ENCODE results near the gene SDF4.

SDF4 gene

GRCh38 chr1:1221887-1222574, 9.8 kb downstream of the SDF4 start:
- Histone ChIP-seq H3K36me3 (ENCODE audit: control insufficient read depth, insufficient read depth, low read length) (peaks cover 26% of the 10 kb centered on the region), H3K9me3 (ENCODE audit: control insufficient read depth, insufficient read depth, low read length) (no peaks in the 10 kb centered on the region), H3K4me1 (ENCODE audit: control insufficient read depth, insufficient read depth, low read length) (no peaks in the 10 kb centered on the region), H3K9ac (ENCODE audit: low read depth, low read length) (no peak overlapping the region), H3K4me3 (ENCODE audit: low read depth, low read length) (no peak overlapping the region), H3K27me3 (ENCODE audit: control insufficient read depth, insufficient read depth, low read length) (no peaks in the 10 kb centered on the region)

- Histone ChIP-seq H3K9me3 (ENCODE audit: control insufficient read depth, insufficient read depth, low read length) (no peaks in the 10 kb centered on the region), H3K4me1 (ENCODE audit: control insufficient read depth, insufficient read depth, low read length) (no peaks in the 10 kb centered on the region), H3K9ac (ENCODE audit: low read depth, low read length) (no peak overlapping the region), H3K27me3 (ENCODE audit: control insufficient read depth, insufficient read depth, low read length) (no peaks in the 10 kb centered on the region), H3K4me3 (ENCODE audit: low read depth, low read length) (no peak overlapping the region), H3K36me3 (ENCODE audit: control insufficient read depth, insufficient read depth, low read length) (peaks cover 30% of the 10 kb centered on the region)
Observed at GRCh38 chr1:1220197-1220596, 11.6 kb downstream of the SDF4 start.

GRCh38 chr1:1219341-1219740, 12.5 kb downstream of the SDF4 start:
- Histone ChIP-seq H3K4me3 (ENCODE audit: low read depth, low read length) (no peak overlapping the region), H3K4me1 (ENCODE audit: control insufficient read depth, insufficient read depth, low read length) (no peaks in the 10 kb centered on the region), H3K9me3 (ENCODE audit: control insufficient read depth, insufficient read depth, low read length) (no peaks in the 10 kb centered on the region), H3K9ac (ENCODE audit: low read depth, low read length) (no peak overlapping the region), H3K36me3 (ENCODE audit: control insufficient read depth, insufficient read depth, low read length) (peaks cover 30% of the 10 kb centered on the region), H3K27me3 (ENCODE audit: control insufficient read depth, insufficient read depth, low read length) (no peaks in the 10 kb centered on the region)

GRCh38 chr1:1218524-1219200, 13.1 kb downstream of the SDF4 start:
- no peak overlapping the region for H3K4me3 ChIP-seq (ENCODE audit: low read depth, low read length)
- H3K9me3 ChIP-seq (ENCODE audit: control insufficient read depth, insufficient read depth, low read length): no peaks in the 10 kb centered on the region
- peaks cover 30% of the 10 kb centered on the region for H3K36me3 ChIP-seq (ENCODE audit: control insufficient read depth, insufficient read depth, low read length)
- no peak overlapping the region for H3K9ac ChIP-seq (ENCODE audit: low read depth, low read length)
- H3K4me1 ChIP-seq (ENCODE audit: control insufficient read depth, insufficient read depth, low read length): no peaks in the 10 kb centered on the region
- H3K27me3 ChIP-seq (ENCODE audit: control insufficient read depth, insufficient read depth, low read length): no peaks in the 10 kb centered on the region

GRCh38 chr1:1217621-1218523, 13.9 kb downstream of the SDF4 start:
- Histone ChIP-seq H3K9ac (ENCODE audit: low read depth, low read length) (no peak overlapping the region), H3K4me1 (ENCODE audit: control insufficient read depth, insufficient read depth, low read length) (no peaks in the 10 kb centered on the region), H3K36me3 (ENCODE audit: control insufficient read depth, insufficient read depth, low read length) (peaks cover 25% of the 10 kb centered on the region), H3K9me3 (ENCODE audit: control insufficient read depth, insufficient read depth, low read length) (no peaks in the 10 kb centered on the region), H3K27me3 (ENCODE audit: control insufficient read depth, insufficient read depth, low read length) (no peaks in the 10 kb centered on the region), H3K4me3 (ENCODE audit: low read depth, low read length) (no peak overlapping the region)

GRCh38 chr1:1216770-1217620, 14.8 kb downstream of the SDF4 start:
- Histone ChIP-seq H3K4me1 (ENCODE audit: control insufficient read depth, insufficient read depth, low read length) (no peaks in the 10 kb centered on the region), H3K9ac (ENCODE audit: low read depth, low read length) (no peak overlapping the region), H3K27me3 (ENCODE audit: control insufficient read depth, insufficient read depth, low read length) (no peaks in the 10 kb centered on the region), H3K9me3 (ENCODE audit: control insufficient read depth, insufficient read depth, low read length) (no peaks in the 10 kb centered on the region), H3K36me3 (ENCODE audit: control insufficient read depth, insufficient read depth, low read length) (peaks cover 16% of the 10 kb centered on the region), H3K4me3 (ENCODE audit: low read depth, low read length) (no peak overlapping the region)

- H3K36me3 ChIP-seq (ENCODE audit: control insufficient read depth, insufficient read depth, low read length): peaks cover 16% of the 10 kb centered on the region
- H3K9ac ChIP-seq (ENCODE audit: low read depth, low read length): no peak overlapping the region
- H3K4me3 ChIP-seq (ENCODE audit: low read depth, low read length): no peak overlapping the region
- no peaks in the 10 kb centered on the region for H3K4me1 ChIP-seq (ENCODE audit: control insufficient read depth, insufficient read depth, low read length)
- no peaks in the 10 kb centered on the region for H3K9me3 ChIP-seq (ENCODE audit: control insufficient read depth, insufficient read depth, low read length)
- H3K27me3 ChIP-seq (ENCODE audit: control insufficient read depth, insufficient read depth, low read length): no peaks in the 10 kb centered on the region
Observed at GRCh38 chr1:1215881-1216605, 15.8 kb downstream of the SDF4 start.

GRCh38 chr1:1215080-1215676, 16.6 kb downstream of the SDF4 start:
- no peaks in the 10 kb centered on the region for H3K27me3 ChIP-seq (ENCODE audit: control insufficient read depth, insufficient read depth, low read length)
- H3K4me1 ChIP-seq (ENCODE audit: control insufficient read depth, insufficient read depth, low read length): no peaks in the 10 kb centered on the region
- no peak overlapping the region for H3K4me3 ChIP-seq (ENCODE audit: low read depth, low read length)
- H3K9ac ChIP-seq (ENCODE audit: low read depth, low read length): no peak overlapping the region
- no peaks in the 10 kb centered on the region for H3K9me3 ChIP-seq (ENCODE audit: control insufficient read depth, insufficient read depth, low read length)
- peaks cover 16% of the 10 kb centered on the region for H3K36me3 ChIP-seq (ENCODE audit: control insufficient read depth, insufficient read depth, low read length)

- Histone ChIP-seq H3K9ac (ENCODE audit: low read depth, low read length) (no peak within 1 kb of the TSS), H3K9me3 (ENCODE audit: control insufficient read depth, insufficient read depth, low read length) (no peaks in the 10 kb centered on the region), H3K4me1 (ENCODE audit: control insufficient read depth, insufficient read depth, low read length) (no peaks in the 10 kb centered on the region)
Observed at GRCh38 chr1:1213345-1214265, 18.2 kb downstream of the SDF4 start, which contains the start of gene TNFRSF4. TNFRSF4 (minus strand) TSS chr1:1214153; CDS start chr1:1214127, 26 bp downstream.

More at GRCh38 chr1:1213345-1214265, 18.2 kb downstream of the SDF4 start, which contains the start of gene TNFRSF4:
- Histone ChIP-seq H3K36me3 (ENCODE audit: control insufficient read depth, insufficient read depth, low read length) (peaks cover 14% of the 10 kb centered on the region), H3K27me3 (ENCODE audit: control insufficient read depth, insufficient read depth, low read length) (no peaks in the 10 kb centered on the region), H3K4me3 (ENCODE audit: low read depth, low read length) (no peak within 1 kb of the TSS)
